GM12874 (cell line): Measurements from ENCODE around the gene EME2.

Experiments used
- CTCF ChIP-seq: IDR thresholded peaks from 2 replicates; pipeline ENCODE4 v1.5.1; 2011; ENCODE audit warnings: low read depth, mild to moderate bottlenecking, control low read depth, low read length, moderate library complexity; ENCODE audit not compliant: insufficient read depth

EME2 gene

GRCh38 chr16:1746693-1747195, 25.9 kb upstream of the EME2 start:
- no peak for TF ChIP-seq CTCF

- TF ChIP-seq CTCF: no peak
Measured at GRCh38 chr16:1747934-1748333, 24.7 kb upstream of the EME2 start.

- TF ChIP-seq CTCF: no peak
Measured at GRCh38 chr16:1749152-1750117, 23.2 kb upstream of the EME2 start.

DNA sequence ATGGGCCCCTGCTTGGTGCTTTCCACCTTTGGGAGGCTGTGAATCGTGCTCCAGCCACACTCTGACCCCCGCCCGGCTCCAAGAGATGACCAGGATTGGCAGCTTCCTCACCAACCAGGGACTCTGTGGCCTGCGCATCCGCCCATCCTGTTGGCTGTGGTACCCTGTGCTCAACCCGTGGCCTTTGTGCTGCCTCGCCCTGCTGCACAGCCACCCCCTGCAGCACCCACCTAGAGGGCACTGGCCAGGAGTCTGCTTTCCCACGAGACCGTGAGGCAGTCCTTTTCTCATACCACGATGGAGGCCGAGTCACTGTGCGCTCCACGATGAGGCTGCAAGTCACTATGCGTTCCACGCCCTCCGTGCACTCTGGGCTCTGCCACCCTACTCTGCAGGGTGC, 20.7 kb upstream of the EME2 start:
- no peak for TF ChIP-seq CTCF

- no peak for TF ChIP-seq CTCF
Measured at GRCh38 chr16:1752853-1753252, 19.8 kb upstream of the EME2 start.

GRCh38 chr16:1754204-1754603, 18.4 kb upstream of the EME2 start:
- no peak for TF ChIP-seq CTCF

DNA sequence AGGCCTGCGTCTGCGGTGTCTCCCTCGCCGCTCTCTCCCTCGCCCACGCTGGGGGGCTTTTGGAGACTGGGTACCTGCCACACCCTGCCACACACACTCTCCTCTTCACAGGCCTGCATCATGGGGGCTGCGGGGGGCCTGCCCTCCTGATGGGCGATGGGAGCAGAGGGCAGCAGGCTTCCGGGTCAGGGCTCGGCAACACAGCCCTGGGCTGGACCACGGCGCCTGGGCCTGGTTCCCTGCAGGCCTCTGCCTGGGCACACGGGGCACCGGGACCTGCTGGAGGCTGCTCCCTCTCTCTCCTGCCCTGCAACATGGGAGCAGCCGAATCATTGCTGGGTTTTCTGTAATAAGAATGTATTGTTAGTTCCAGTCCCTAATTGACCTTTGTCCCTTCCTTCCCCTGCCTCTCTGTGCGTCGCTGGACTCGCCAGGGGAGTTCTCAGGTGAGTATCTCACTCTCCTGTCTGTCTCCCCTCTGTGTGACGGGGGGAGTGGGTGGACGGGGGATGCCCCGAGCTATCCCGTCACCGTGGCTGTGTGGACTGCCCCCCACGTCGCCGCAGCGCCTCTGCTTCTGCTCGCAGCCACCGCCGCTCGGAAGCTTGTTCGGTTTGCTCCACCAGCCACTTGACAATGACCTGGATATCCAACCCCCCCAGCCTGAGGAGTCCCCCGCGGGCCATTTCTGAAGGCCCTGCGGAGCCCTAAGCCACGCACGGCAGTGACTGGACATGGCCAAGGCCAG, 14.7 kb upstream of the EME2 start:
- TF ChIP-seq CTCF: no peak
